H9 (cell line): ENCODE results near the gene LYZL4. TPM values are rescaled to one million over a fixed set of nuclear protein-coding genes. Genes with fewer than 3 reads are reported as not detected.

ENCODE experiments used
- DNase-seq: peaks from one replicate; pipeline ENCODE4 v3.0.0-alpha.2; 2017
- H2AFZ ChIP-seq: one replicate; pipeline ENCODE4 v1.6.1; 2013; ENCODE audit warnings: mild to moderate bottlenecking, low read length, control low read depth, moderate library complexity
- H2AK5ac ChIP-seq: 2 replicates; pipeline ENCODE4 v1.6.1; 2013; ENCODE audit warnings: low read length, control low read depth, mixed read lengths; ENCODE audit not compliant: insufficient read length
- H2BK120ac ChIP-seq: one replicate; pipeline ENCODE4 v1.6.1; 2013; ENCODE audit warnings: low read depth, mild to moderate bottlenecking, low read length, control low read depth, inconsistent platforms; ENCODE audit not compliant: poor library complexity, severe bottlenecking
- H2BK12ac ChIP-seq: 2 replicates; pipeline ENCODE4 v1.6.1; 2013; ENCODE audit warnings: low read length, control low read depth, mixed read lengths, low read depth; ENCODE audit not compliant: insufficient read length
- H2BK15ac ChIP-seq: 2 replicates; pipeline ENCODE4 v1.6.1; 2013; ENCODE audit warnings: low read depth, low read length, control low read depth
- H2BK20ac ChIP-seq: one replicate; pipeline ENCODE4 v1.6.1; 2013; ENCODE audit warnings: low read depth, mild to moderate bottlenecking, low read length, control low read depth, inconsistent platforms; ENCODE audit not compliant: poor library complexity, severe bottlenecking
- H2BK5ac ChIP-seq: 2 replicates; pipeline ENCODE4 v1.6.1; 2013; ENCODE audit warnings: low read length, control low read depth, mixed read lengths; ENCODE audit not compliant: insufficient read length
- H3K14ac ChIP-seq: 2 replicates; pipeline ENCODE4 v1.6.1; 2013; ENCODE audit warnings: low read length, control low read depth; ENCODE audit not compliant: insufficient read depth
- H3K18ac ChIP-seq: 2 replicates; pipeline ENCODE4 v1.6.1; 2013; ENCODE audit warnings: low read depth, mild to moderate bottlenecking, mixed read lengths, low read length, control low read depth; ENCODE audit not compliant: insufficient read length
- H3K23ac ChIP-seq: 2 replicates; pipeline ENCODE4 v1.6.1; 2013; ENCODE audit warnings: low read length, control low read depth, mixed read lengths, low read depth; ENCODE audit not compliant: insufficient read length
- H3K23me2 ChIP-seq: 2 replicates; pipeline ENCODE4 v1.6.1; 2013; ENCODE audit warnings: low read depth, mild to moderate bottlenecking, mixed read lengths, low read length, control low read depth; ENCODE audit not compliant: insufficient read length, poor library complexity, severe bottlenecking
- H3K27ac ChIP-seq: 2 replicates; pipeline ENCODE4 v1.5.1; 2013; ENCODE audit warnings: low read length, control low read depth, mixed read lengths, low read depth; ENCODE audit not compliant: insufficient read length
- H3K27me3 ChIP-seq: 2 replicates; pipeline ENCODE4 v1.6.1; 2013; ENCODE audit warnings: low read length, control low read depth, inconsistent platforms; ENCODE audit not compliant: insufficient read depth
- H3K4ac ChIP-seq: 2 replicates; pipeline ENCODE4 v1.6.1; 2013; ENCODE audit warnings: low read depth, mild to moderate bottlenecking, control low read depth, inconsistent platforms, low read length, moderate library complexity
- H3K4me1 ChIP-seq: 2 replicates; pipeline ENCODE4 v1.6.1; 2013; ENCODE audit warnings: low read length, control low read depth, inconsistent platforms; ENCODE audit not compliant: insufficient read depth
- H3K4me2 ChIP-seq: 2 replicates; pipeline ENCODE4 v1.6.1; 2013; ENCODE audit warnings: low read length, control low read depth, mixed read lengths; ENCODE audit not compliant: insufficient read length, insufficient read depth
- H3K56ac ChIP-seq: 2 replicates; pipeline ENCODE4 v1.6.1; 2013; ENCODE audit warnings: low read depth, mild to moderate bottlenecking, mixed read lengths, low read length, control low read depth; ENCODE audit not compliant: insufficient read length
- H3K79me1 ChIP-seq: 2 replicates; pipeline ENCODE4 v1.6.1; 2013; ENCODE audit warnings: low read depth, mild to moderate bottlenecking, moderate library complexity, low read length, control low read depth, inconsistent platforms; ENCODE audit not compliant: insufficient read depth, poor library complexity, severe bottlenecking
- H3K79me2 ChIP-seq: 2 replicates; pipeline ENCODE4 v1.6.1; 2013; ENCODE audit warnings: low read length, control low read depth, inconsistent platforms; ENCODE audit not compliant: insufficient read depth
- H3K9ac ChIP-seq: 2 replicates; pipeline ENCODE4 v1.6.1; 2013; ENCODE audit warnings: low read length, control low read depth, mixed read lengths; ENCODE audit not compliant: insufficient read length; ENCODE audit errors: extremely low read depth
- H3K9me3 ChIP-seq: one replicate; pipeline ENCODE4 v1.6.1; 2013; ENCODE audit warnings: low read depth, low read length, inconsistent platforms; ENCODE audit not compliant: control insufficient read depth
- H3T11ph ChIP-seq: one replicate; pipeline ENCODE4 v1.6.1; 2013; ENCODE audit warnings: mild to moderate bottlenecking, low read length, control low read depth, inconsistent platforms
- H4K20me1 ChIP-seq: one replicate; pipeline ENCODE4 v1.6.1; 2013; ENCODE audit not compliant: control insufficient read depth, insufficient read length, insufficient read depth
- H4K5ac ChIP-seq: 2 replicates; pipeline ENCODE4 v1.6.1; 2013; ENCODE audit warnings: low read depth, mild to moderate bottlenecking, mixed read lengths, low read length, control low read depth; ENCODE audit not compliant: insufficient read length
- H4K8ac ChIP-seq: replicated peaks from 2 replicates; pipeline ENCODE4 v1.6.1; 2013; ENCODE audit warnings: low read length, control low read depth, mixed read lengths, low read depth; ENCODE audit not compliant: insufficient read length
- H4K91ac ChIP-seq: 2 replicates; pipeline ENCODE4 v1.6.1; 2013; ENCODE audit warnings: low read depth, mild to moderate bottlenecking, moderate library complexity, mixed read lengths, low read length, control low read depth; ENCODE audit not compliant: insufficient read length
- H3K27ac Mint-ChIP-seq, 3 experiments: 2 replicates in 2 of 3; 3 replicates in 1 of 3; pipeline ENCODE4 v1.8.0; 2020 to 2021; ENCODE audit warnings: mixed read lengths in 3 of 3, mild to moderate bottlenecking in 1 of 3, moderate library complexity in 1 of 3
- H3K27me3 Mint-ChIP-seq: 2 replicates; pipeline ENCODE4 v1.8.0; 2021; ENCODE audit warnings: low read depth, mild to moderate bottlenecking, moderate library complexity, mixed read lengths
- H3K36me3 Mint-ChIP-seq, 3 experiments: 2 replicates in 2 of 3; 3 replicates in 1 of 3; pipeline ENCODE4 v1.8.0; 2020 to 2021; ENCODE audit warnings: low read depth in 3 of 3, mixed read lengths in 3 of 3; ENCODE audit not compliant: insufficient read depth in 1 of 3
- H3K4me1 Mint-ChIP-seq, 2 experiments: 2 replicates each; pipeline ENCODE4 v1.8.0; 2020; ENCODE audit warnings: mixed read lengths in 2 of 2
- H3K4me3 Mint-ChIP-seq, 2 experiments: 2 replicates in 1 of 2; 3 replicates in 1 of 2; pipeline ENCODE4 v1.8.0; 2020 to 2021; ENCODE audit warnings: mild to moderate bottlenecking in 2 of 2, mixed read lengths in 2 of 2, moderate library complexity in 1 of 2
- H3K9me3 Mint-ChIP-seq, 2 experiments: 2 replicates in 1 of 2; 3 replicates in 1 of 2; pipeline ENCODE4 v1.8.0; 2020; ENCODE audit warnings: mild to moderate bottlenecking in 2 of 2, mixed read lengths in 2 of 2, moderate library complexity in 1 of 2
- WGBS: extraction: QIAGEN DNeasy Blood & Tissue Kit; methylation state at CpG from one replicate; pipeline ENCODE4 v1.1.7; 2013; ENCODE audit warnings: missing lambda C conversion rate, low lambda C conversion rate, mixed read lengths; ENCODE audit not compliant: insufficient read length; ENCODE audit errors: extremely low coverage; 5-methylcytosine and 5-hydroxymethylcytosine counted together
- total RNA-seq: library from RNA; stranded (reverse); gene quantifications from 2 replicates; pipeline ENCODE4 v1.2.1, GENCODE V29; 2021
- TF ChIP-seq, protein P1 (sequence below): fragments of 200-600 bp; sonication (generic); conservative IDR thresholded peaks from 3 replicates; pipeline ENCODE4 v1.8.0; 2021; ENCODE audit warnings: antibody characterized with exemption, mild to moderate bottlenecking

Gene LYZL4
- total RNA-seq, 1 experiment from 2014 or later, result not detected

DNA sequence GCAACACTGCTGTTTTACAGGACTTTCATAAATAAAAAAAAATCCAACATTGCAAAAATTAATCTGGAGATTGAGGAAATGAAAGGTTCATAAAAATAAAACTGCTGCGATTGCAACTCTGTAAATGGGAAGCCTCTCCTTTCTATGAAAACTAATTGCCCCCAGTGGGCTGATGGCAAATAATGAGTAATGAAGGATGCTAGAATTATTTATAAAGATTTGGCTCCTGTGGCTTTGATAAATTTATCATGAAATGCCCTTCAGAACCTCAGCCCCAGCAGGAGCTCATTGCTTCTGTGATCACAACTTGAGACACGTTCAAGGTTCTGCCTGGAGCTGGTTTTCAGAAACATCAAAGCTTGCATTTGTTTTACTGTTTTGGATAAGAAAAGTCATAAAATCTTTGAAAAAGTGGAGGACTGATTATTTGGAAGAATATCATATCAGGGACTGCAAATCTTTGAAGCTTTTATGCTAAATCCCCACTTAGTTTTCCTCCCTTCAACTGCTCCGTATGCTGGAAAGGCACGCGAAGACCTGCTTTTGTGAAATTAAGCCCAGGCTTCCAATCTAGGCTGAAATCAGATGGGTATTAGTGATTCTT, 24.5 kb upstream of the LYZL4 start:
- H2BK5ac ChIP-seq, result no peak overlapping the region
- no peaks in the 10 kb centered on the region for H4K20me1 ChIP-seq
- H3K79me2 ChIP-seq, result no peaks in the 10 kb centered on the region
- no peak overlapping the region for H2BK15ac ChIP-seq
- no peak overlapping the region for H2BK120ac ChIP-seq
- H2AK5ac ChIP-seq, result no peak overlapping the region
- H3K4ac ChIP-seq, result no peak overlapping the region
- no peak overlapping the region for H3K27ac ChIP-seq
- no peak overlapping the region for H2BK12ac ChIP-seq
- TF ChIP-seq, protein P1, sequence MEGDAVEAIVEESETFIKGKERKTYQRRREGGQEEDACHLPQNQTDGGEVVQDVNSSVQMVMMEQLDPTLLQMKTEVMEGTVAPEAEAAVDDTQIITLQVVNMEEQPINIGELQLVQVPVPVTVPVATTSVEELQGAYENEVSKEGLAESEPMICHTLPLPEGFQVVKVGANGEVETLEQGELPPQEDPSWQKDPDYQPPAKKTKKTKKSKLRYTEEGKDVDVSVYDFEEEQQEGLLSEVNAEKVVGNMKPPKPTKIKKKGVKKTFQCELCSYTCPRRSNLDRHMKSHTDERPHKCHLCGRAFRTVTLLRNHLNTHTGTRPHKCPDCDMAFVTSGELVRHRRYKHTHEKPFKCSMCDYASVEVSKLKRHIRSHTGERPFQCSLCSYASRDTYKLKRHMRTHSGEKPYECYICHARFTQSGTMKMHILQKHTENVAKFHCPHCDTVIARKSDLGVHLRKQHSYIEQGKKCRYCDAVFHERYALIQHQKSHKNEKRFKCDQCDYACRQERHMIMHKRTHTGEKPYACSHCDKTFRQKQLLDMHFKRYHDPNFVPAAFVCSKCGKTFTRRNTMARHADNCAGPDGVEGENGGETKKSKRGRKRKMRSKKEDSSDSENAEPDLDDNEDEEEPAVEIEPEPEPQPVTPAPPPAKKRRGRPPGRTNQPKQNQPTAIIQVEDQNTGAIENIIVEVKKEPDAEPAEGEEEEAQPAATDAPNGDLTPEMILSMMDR, result no peak
- no peak for DNase-seq
- H4K5ac ChIP-seq, result no peak overlapping the region
- Mint-ChIP-seq H3K27ac (no peak overlapping the region), H3K4me1 (peaks cover 11 to 13% of the 10 kb centered on the region in 2 experiments), H3K4me3 (no peak overlapping the region), H3K27me3 (peaks cover 12% of the 10 kb centered on the region), H3K9me3 (peaks cover 10 to 13% of the 10 kb centered on the region in 2 experiments; a peak in 4 of 5 replicates), H3K36me3 (peaks cover 5 to 9% (median 9%) of the 10 kb centered on the region in 3 experiments; a peak in 6 of 7 replicates)
- H2AFZ ChIP-seq, result no peak overlapping the region
- H3K4me2 ChIP-seq, result no peak overlapping the region
- no peak overlapping the region for H3K9ac ChIP-seq
- no peak overlapping the region for H2BK20ac ChIP-seq
- H3K18ac ChIP-seq, result no peak overlapping the region
- no peaks in the 10 kb centered on the region for H3K27me3 ChIP-seq
- H3K23ac ChIP-seq, result no peak overlapping the region
- H3K79me1 ChIP-seq, result no peaks in the 10 kb centered on the region
- no peak overlapping the region for H3T11ph ChIP-seq
- H4K8ac ChIP-seq, result no peak overlapping the region
- peaks cover 1% of the 10 kb centered on the region; the same call in 1 of the 2 replicates for H3K4me1 ChIP-seq
- WGBS, result no CpG with 5 or more reads among the region's 5 CpGs
- no peak overlapping the region for H3K56ac ChIP-seq
- H3K23me2 ChIP-seq, result no peaks in the 10 kb centered on the region
- no peak overlapping the region for H4K91ac ChIP-seq
- H3K9me3 ChIP-seq, result no peaks in the 10 kb centered on the region
- no peak overlapping the region for H3K14ac ChIP-seq
